Gastrocnemius medialis (tissue), 4 donors: Measurements from ENCODE around the gene CPLANE1. TPM values are rescaled to one million over a fixed set of nuclear protein-coding genes. Genes with fewer than 3 reads are reported as not detected.
A peak's percentile ranks its signal among the peaks of the same experiment; 100 is the strongest.

ENCODE experiments used
- ATAC-seq, 2 donors: fragments of 150-250 bp; one replicate each; pipeline ENCODE4 v1.9.1; 2016
- DNase-seq, 2 donors: peaks; one replicate each; pipeline ENCODE4 v3.0.0-alpha.2; 2019
- H3K27ac ChIP-seq, 4 donors: fragments of 200-600 bp; sonication (generic); 1 replicate in 1 of 4; 2 replicates in 3 of 4; pipeline ENCODE4 v1.5.1; 2016 to 2018; ENCODE audit warnings: mild to moderate bottlenecking in 2 of 4, moderate library complexity in 1 of 4
- H3K27me3 ChIP-seq, 3 donors: fragments of 200-600 bp; sonication (generic) in 2 of 3; 1 replicate in 1 of 3; 2 replicates in 2 of 3; pipeline versions ENCODE4 v1.5.1 to v1.6.0; 2016 to 2019; ENCODE audit warnings: mild to moderate bottlenecking in 1 of 3, moderate library complexity in 1 of 3
- H3K36me3 ChIP-seq, 2 donors: fragments of 200-600 bp; sonication (generic) in 1 of 2; one replicate each; pipeline ENCODE4 v1.5.1; 2017 to 2018
- H3K4me1 ChIP-seq, 2 donors: fragments of 200-600 bp; sonication (generic) in 1 of 2; one replicate each; pipeline ENCODE4 v1.5.1; 2016 to 2017; ENCODE audit warnings: mild to moderate bottlenecking in 2 of 2
- H3K4me3 ChIP-seq, 4 donors: fragments of 200-600 bp; sonication (generic) in 3 of 4; 1 replicate in 1 of 4; 2 replicates in 3 of 4; pipeline ENCODE4 v1.5.1; 2016 to 2019; ENCODE audit warnings: mild to moderate bottlenecking in 2 of 4
- H3K9me3 ChIP-seq, 3 donors: fragments of 200-600 bp; sonication (generic) in 2 of 3; 1 replicate in 1 of 3; 2 replicates in 2 of 3; pipeline ENCODE4 v1.5.1; 2016 to 2019
- CTCF ChIP-seq, 5 experiments: fragments of 450-650 bp in 3 of 5; fragments of 200-600 bp in 2 of 5; sonication (generic) in 2 of 5; IDR thresholded peaks in 4 of 5; conservative IDR thresholded peaks in 1 of 5; 1 replicate in 4 of 5; 2 replicates in 1 of 5; pipeline ENCODE4 v1.5.1; 2016 to 2019; ENCODE audit warnings: antibody characterized with exemption in 5 of 5, mild to moderate bottlenecking in 3 of 5, moderate library complexity in 3 of 5
- POLR2A ChIP-seq, 2 donors: fragments of 450-650 bp; IDR thresholded peaks; one replicate each; pipeline ENCODE4 v1.6.1; 2017; ENCODE audit warnings: antibody characterized with exemption in 2 of 2, mild to moderate bottlenecking in 2 of 2, moderate library complexity in 2 of 2
- in situ Hi-C, 4 donors: fragments of 200-750 bp; cut with MboI; loops; one replicate each; pipeline versions ENCODE4 v1.15.0 to v1.8.0; 2017; ENCODE audit warnings: low sequenced_read_pairs in 4 of 4
- intact Hi-C: fragments of 100-400 bp; cut with DNase I; formaldehyde crosslinking; loops from one replicate; pipeline ENCODE4 v1.15.1; 2023; ENCODE audit warnings: low total_unique reads
- total RNA-seq, 4 donors: library from RNA; depleted of rRNA; stranded (reverse); fragments of >200 nt; gene quantifications; one replicate each; pipeline versions ENCODE4 v1.1.0 to v1.2.3, GENCODE V29; 2016

Gene CPLANE1
- total RNA-seq, 4 donors from 2014 or later: 5.3 to 12.5 (median 8.1) TPM

GRCh38 chr5:37198842-37199241 is 50.3 kb downstream of the CPLANE1 start:
- Histone ChIP-seq H3K36me3 (peaks cover 0 to 64% of the 10 kb centered on the region in 2 donors), H3K4me1 (no peaks in the 10 kb centered on the region), H3K4me3 (no peak overlapping the region), H3K9me3 (no peaks in the 10 kb centered on the region), H3K27ac (no peak overlapping the region), H3K27me3 (no peaks in the 10 kb centered on the region)
- intact Hi-C loops (no loop called here), in situ Hi-C loops (loop anchor here in 1 of 4 donors (25.0 kb wide), 1 partner anchor 1763 kb away; no protein-coding TSS in a partner anchor)
- TF ChIP-seq POLR2A (IDR thresholded peaks at IDR 0.05) (no peak), CTCF (IDR thresholded peaks at IDR 0.05 in 4 of 5, conservative IDR thresholded peaks at IDR 0.05 in 1 of 5) (no peak)
- DNase-seq: no peak
- no peak for ATAC-seq

GRCh38 chr5:37198061-37198460 is 51.1 kb downstream of the CPLANE1 start:
- DNase-seq (no peak), ATAC-seq (no peak)
- Histone ChIP-seq H3K4me1 (no peaks in the 10 kb centered on the region), H3K36me3 (peaks cover 0 to 64% of the 10 kb centered on the region in 2 donors), H3K27ac (peak overlapping the region in 1 of 4 donors; percentile 3), H3K4me3 (no peak overlapping the region), H3K9me3 (no peaks in the 10 kb centered on the region), H3K27me3 (no peaks in the 10 kb centered on the region)
- TF ChIP-seq CTCF (IDR thresholded peaks at IDR 0.05 in 4 of 5, conservative IDR thresholded peaks at IDR 0.05 in 1 of 5) (no peak), POLR2A (IDR thresholded peaks at IDR 0.05) (no peak)
- intact Hi-C loops (no loop called here), in situ Hi-C loops (loop anchor here in 1 of 4 donors (25.0 kb wide), 1 partner anchor 1764 kb away; no protein-coding TSS in a partner anchor)

GRCh38 chr5:37197340-37198050 is 51.7 kb downstream of the CPLANE1 start:
- TF ChIP-seq POLR2A (IDR thresholded peaks at IDR 0.05) (no peak), CTCF (IDR thresholded peaks at IDR 0.05 in 4 of 5, conservative IDR thresholded peaks at IDR 0.05 in 1 of 5) (no peak)
- H3K9me3 ChIP-seq: no peaks in the 10 kb centered on the region
- no peak overlapping the region for H3K4me3 ChIP-seq
- H3K27ac ChIP-seq: peak overlapping the region in 1 of 4 donors; percentile 3
- DNase-seq: no peak
- in situ Hi-C loops (loop anchor here in 1 of 4 donors (25.0 kb wide), 1 partner anchor 1765 kb away; no protein-coding TSS in a partner anchor), intact Hi-C loops (no loop called here)
- H3K36me3 ChIP-seq: peaks cover 0 to 63% of the 10 kb centered on the region in 2 donors
- H3K4me1 ChIP-seq: no peaks in the 10 kb centered on the region
- H3K27me3 ChIP-seq: no peaks in the 10 kb centered on the region
- no peak for ATAC-seq

- Histone ChIP-seq H3K4me3 (no peak overlapping the region), H3K36me3 (peaks cover 0 to 55% of the 10 kb centered on the region in 2 donors), H3K27me3 (no peaks in the 10 kb centered on the region), H3K4me1 (no peaks in the 10 kb centered on the region), H3K27ac (no peak overlapping the region), H3K9me3 (no peaks in the 10 kb centered on the region)
- ATAC-seq (no peak), DNase-seq (no peak)
- intact Hi-C loops: no loop called here
- in situ Hi-C loops: loop anchor here in 1 of 4 donors (25.0 kb wide), 1 partner anchor 1772 kb away; no protein-coding TSS in a partner anchor
- TF ChIP-seq POLR2A (IDR thresholded peaks at IDR 0.05): no peak
These were observed 58.6 kb downstream of the CPLANE1 start for GRCh38 chr5:37190592-37190991.

GRCh38 chr5:37189355-37189754 is 59.8 kb downstream of the CPLANE1 start:
- H3K9me3 ChIP-seq: no peaks in the 10 kb centered on the region
- ATAC-seq (no peak), DNase-seq (no peak)

More at GRCh38 chr5:37189355-37189754, 59.8 kb downstream of the CPLANE1 start:
- no peaks in the 10 kb centered on the region for H3K4me1 ChIP-seq
- in situ Hi-C loops (loop anchor here in 1 of 4 donors (25.0 kb wide), 1 partner anchor 1773 kb away; no protein-coding TSS in a partner anchor), intact Hi-C loops (no loop called here)
- peaks cover 0 to 60% of the 10 kb centered on the region in 2 donors for H3K36me3 ChIP-seq
- no peak overlapping the region for H3K4me3 ChIP-seq
- TF ChIP-seq POLR2A (IDR thresholded peaks at IDR 0.05) (no peak), CTCF (IDR thresholded peaks at IDR 0.05 in 4 of 5, conservative IDR thresholded peaks at IDR 0.05 in 1 of 5) (no peak)
- H3K27ac ChIP-seq: no peak overlapping the region
- no peaks in the 10 kb centered on the region for H3K27me3 ChIP-seq
